Subcutaneous abdominal adipose tissue (tissue), 5 donors: Measurements from ENCODE around the gene EPG5.

Experiments
- H3K27ac ChIP-seq: one replicate; pipeline ENCODE4 v1.7.0; 2013; ENCODE audit warnings: low read depth, mild to moderate bottlenecking, inconsistent platforms, low read length, moderate library complexity
- H3K27me3 ChIP-seq, 5 donors: one replicate each; pipeline ENCODE4 v1.7.0; 2013; ENCODE audit warnings: low read length in 5 of 5, inconsistent platforms in 1 of 5; ENCODE audit not compliant: control insufficient read depth in 5 of 5, insufficient read depth in 4 of 5
- H3K36me3 ChIP-seq, 5 donors: one replicate each; pipeline ENCODE4 v1.7.0; 2013; ENCODE audit warnings: low read length in 5 of 5; ENCODE audit not compliant: control insufficient read depth in 5 of 5, insufficient read depth in 5 of 5
- H3K4me1 ChIP-seq, 5 donors: one replicate each; pipeline ENCODE4 v1.7.0; 2013; ENCODE audit warnings: low read length in 5 of 5, mild to moderate bottlenecking in 3 of 5, moderate library complexity in 1 of 5; ENCODE audit not compliant: control insufficient read depth in 5 of 5, insufficient read depth in 5 of 5
- H3K4me3 ChIP-seq, 5 donors: one replicate each; pipeline ENCODE4 v1.7.0; 2013; ENCODE audit warnings: low read length in 5 of 5, low read depth in 1 of 5
- H3K9ac ChIP-seq, 5 donors: one replicate each; pipeline ENCODE4 v1.7.0; 2013; ENCODE audit warnings: low read length in 5 of 5, mild to moderate bottlenecking in 4 of 5, moderate library complexity in 3 of 5
- H3K9me3 ChIP-seq, 5 donors: one replicate each; pipeline ENCODE4 v1.7.0; 2013; ENCODE audit warnings: low read length in 5 of 5; ENCODE audit not compliant: control insufficient read depth in 5 of 5
- donor health status: healthy.
- donor health status: healthy.
- donor health status: healthy.
- donor health status: healthy.
- donor health status: healthy.

Gene EPG5, protein sequence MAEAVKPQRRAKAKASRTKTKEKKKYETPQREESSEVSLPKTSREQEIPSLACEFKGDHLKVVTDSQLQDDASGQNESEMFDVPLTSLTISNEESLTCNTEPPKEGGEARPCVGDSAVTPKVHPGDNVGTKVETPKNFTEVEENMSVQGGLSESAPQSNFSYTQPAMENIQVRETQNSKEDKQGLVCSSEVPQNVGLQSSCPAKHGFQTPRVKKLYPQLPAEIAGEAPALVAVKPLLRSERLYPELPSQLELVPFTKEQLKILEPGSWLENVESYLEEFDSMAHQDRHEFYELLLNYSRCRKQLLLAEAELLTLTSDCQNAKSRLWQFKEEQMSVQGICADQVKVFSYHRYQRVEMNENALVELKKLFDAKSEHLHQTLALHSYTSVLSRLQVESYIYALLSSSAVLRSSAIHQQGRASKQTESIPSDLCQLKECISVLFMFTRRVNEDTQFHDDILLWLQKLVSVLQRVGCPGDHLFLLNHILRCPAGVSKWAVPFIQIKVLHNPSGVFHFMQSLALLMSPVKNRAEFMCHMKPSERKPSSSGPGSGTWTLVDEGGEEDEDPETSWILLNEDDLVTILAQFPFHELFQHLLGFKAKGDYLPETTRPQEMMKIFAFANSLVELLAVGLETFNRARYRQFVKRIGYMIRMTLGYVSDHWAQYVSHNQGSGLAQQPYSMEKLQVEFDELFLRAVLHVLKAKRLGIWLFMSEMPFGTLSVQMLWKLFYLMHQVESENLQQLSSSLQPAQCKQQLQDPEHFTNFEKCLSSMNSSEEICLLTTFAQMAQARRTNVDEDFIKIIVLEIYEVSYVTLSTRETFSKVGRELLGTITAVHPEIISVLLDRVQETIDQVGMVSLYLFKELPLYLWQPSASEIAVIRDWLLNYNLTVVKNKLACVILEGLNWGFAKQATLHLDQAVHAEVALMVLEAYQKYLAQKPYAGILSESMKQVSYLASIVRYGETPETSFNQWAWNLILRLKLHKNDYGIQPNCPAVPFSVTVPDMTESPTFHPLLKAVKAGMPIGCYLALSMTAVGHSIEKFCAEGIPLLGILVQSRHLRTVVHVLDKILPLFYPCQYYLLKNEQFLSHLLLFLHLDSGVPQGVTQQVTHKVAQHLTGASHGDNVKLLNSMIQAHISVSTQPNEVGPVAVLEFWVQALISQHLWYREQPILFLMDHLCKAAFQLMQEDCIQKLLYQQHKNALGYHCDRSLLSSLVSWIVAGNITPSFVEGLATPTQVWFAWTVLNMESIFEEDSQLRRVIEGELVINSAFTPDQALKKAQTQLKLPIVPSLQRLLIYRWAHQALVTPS (N-terminal part only)

DNA sequence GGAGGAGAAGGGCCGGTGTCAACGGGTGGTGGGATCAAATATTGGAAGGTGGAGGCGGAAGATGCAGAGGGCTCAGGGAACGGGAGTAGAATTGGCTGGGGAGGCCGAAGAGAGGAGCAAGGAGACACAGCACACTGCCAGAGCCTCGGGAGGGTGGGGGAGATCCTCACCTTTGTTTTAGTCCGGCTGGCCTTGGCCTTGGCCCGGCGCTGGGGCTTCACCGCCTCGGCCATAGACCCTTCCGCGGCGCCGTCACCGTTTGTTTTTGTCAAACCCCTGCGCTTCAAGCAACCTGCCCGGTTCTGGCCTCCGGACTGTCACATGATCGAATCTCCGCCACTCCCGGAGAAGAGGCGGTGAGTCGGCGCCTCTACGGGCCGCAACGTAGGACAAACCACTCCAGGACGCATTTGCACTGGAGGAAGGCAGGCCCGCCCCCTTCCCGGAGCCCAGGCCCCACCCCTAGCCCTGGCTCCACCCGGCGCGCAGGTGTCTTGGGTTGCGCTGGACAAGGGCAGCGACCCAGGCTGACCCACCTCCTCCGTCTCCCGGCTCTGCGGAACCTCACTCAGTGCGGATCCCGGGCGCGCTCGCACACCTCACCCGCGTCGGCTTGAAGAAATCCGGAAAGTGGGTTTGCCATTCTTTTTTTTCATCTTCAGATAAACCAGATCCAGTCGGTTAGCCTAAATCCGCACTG lies at the start of gene EPG5:
EPG5 (minus strand) TSS at position 323 of the 700 bp plus-strand sequence; CDS start at position 233, 90 bp downstream.
- Histone ChIP-seq H3K27ac (peak within 1 kb of the TSS; percentile 80), H3K4me1 (peaks cover 0 to 21% (median 16%) of the 10 kb centered on the region in 5 donors), H3K9ac (peak within 1 kb of the TSS; percentile 95 to 99 (median 97)), H3K9me3 (no peaks in the 10 kb centered on the region), H3K4me3 (peak within 1 kb of the TSS; percentile 86 to 99 (median 97)), H3K36me3 (no peaks in the 10 kb centered on the region), H3K27me3 (no peaks in the 10 kb centered on the region)

DNA sequence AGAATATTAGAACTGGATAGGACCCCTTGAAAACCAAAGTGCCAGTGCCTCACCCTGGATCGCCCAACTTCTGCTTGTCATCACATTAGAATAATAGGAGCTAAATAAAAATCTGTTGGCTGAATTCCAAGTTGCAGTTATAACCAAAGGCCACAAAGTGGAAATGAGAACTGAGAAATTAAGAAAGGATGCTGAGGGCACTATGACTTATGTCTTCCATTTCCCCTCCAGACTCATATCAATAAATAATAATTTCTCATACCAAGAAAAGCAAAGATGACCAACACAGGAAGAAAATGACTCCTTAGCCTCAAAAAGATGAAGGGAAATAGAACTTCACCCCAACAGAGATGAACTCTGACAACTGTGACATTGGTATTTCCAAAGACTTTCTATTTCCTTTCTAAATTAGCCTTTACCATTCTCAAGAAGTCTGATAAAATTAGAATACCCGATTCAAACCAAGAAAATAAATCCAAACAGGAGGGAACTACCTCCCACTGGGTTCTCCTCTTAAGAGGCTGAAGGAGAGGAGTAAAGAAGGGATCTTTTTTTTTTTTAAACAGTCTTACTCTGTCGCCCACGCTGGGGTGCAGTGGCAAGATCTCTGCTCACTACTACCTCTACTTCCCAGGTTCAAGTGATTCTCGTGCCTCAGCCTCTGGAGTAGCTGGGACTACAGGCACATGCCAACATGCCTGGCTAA lies 46.5 kb upstream of the EPG5 start:
- no peak overlapping the region for H3K9ac ChIP-seq
- H3K9me3 ChIP-seq = no peaks in the 10 kb centered on the region
- no peaks in the 10 kb centered on the region for H3K27me3 ChIP-seq
- peaks cover 0 to 13% (median 5%) of the 10 kb centered on the region in 5 donors for H3K4me1 ChIP-seq
- H3K4me3 ChIP-seq = no peak overlapping the region
- no peak overlapping the region for H3K27ac ChIP-seq
- peaks cover 0 to 8% (median 0%) of the 10 kb centered on the region in 5 donors for H3K36me3 ChIP-seq

DNA sequence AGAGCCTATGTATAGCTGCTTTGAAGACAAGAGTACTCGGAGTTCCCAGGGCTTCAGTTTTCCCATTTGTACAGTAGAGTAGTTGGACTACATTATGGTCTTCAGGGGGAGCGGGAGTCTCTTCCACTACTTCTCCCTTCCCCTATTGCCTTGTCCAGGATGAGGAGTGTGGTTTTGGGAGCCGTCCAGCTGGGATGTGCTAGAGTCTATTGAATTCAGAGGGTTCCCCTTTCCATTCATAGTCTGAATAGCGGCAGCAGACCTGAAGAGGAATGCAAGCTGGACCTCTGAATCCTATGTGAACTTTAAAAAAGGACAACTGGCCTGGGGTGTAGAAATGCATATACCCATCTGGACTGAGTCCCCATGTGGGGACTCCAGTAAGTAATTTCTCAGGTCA lies 43.5 kb upstream of the EPG5 start:
- Histone ChIP-seq H3K4me3 (no peak overlapping the region), H3K4me1 (peaks cover 0 to 17% (median 5%) of the 10 kb centered on the region in 5 donors), H3K9me3 (no peaks in the 10 kb centered on the region), H3K36me3 (peaks cover 0 to 8% (median 0%) of the 10 kb centered on the region in 5 donors), H3K27ac (no peak overlapping the region), H3K27me3 (no peaks in the 10 kb centered on the region), H3K9ac (no peak overlapping the region)

DNA sequence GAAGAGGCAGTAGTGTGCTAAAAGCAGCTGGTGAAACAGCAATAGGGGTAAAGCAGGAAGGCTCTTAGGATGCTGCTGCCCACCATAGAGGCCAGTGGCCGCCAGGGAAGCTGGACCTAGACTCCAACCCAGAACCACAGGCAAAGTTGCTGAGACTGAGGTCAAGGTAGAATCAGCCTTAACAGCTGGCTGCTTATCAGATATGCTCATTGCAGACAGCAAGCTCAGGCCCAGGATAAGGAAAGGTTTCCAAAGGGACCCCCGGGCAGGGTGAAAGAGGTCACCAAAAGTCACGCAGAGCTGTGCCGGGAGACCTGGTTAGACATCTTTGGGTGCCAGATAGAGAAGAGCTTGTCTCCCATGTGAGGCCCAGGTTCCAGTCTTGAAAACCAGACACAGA lies 42.9 kb upstream of the EPG5 start:
- no peaks in the 10 kb centered on the region for H3K27me3 ChIP-seq
- H3K4me3 ChIP-seq = no peak overlapping the region
- H3K36me3 ChIP-seq = peaks cover 0 to 4% (median 0%) of the 10 kb centered on the region in 5 donors
- H3K4me1 ChIP-seq = peaks cover 0 to 17% (median 5%) of the 10 kb centered on the region in 5 donors
- no peak overlapping the region for H3K27ac ChIP-seq
- no peaks in the 10 kb centered on the region for H3K9me3 ChIP-seq
- H3K9ac ChIP-seq = no peak overlapping the region

DNA sequence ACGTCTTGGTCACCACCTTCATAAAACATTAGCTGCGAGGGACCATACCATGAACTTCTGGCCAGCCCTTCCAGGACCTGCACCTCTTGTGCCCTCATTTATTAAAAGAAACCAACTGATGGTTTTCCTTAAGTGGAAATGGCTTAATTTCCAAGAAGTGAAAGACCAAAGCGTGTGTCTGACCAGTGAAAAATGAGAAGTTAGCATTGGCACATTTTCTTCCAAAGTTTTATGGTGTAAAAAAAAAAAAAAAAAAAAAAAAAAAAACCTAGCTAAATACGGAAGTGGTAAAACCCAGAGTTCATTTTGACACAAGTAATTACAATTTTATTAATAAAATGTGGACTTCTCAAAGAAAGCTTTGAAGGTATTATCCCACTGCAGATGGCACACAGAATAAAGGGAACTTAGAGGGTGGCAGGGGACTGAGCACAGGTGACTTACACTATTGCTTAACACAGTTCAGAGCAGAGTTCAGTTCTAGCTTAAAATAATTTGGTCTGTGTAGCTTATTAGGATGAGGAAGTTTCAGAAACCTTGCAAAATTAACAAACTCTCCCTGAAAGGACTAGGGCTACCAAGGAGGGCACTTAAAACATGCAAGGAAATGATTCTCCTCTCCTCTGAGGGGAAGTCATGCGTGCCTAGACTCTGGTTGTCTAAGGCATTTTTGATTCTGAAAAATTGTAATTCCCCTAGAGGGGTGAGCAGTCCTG lies 42.2 kb upstream of the EPG5 start:
- H3K36me3 ChIP-seq = no peaks in the 10 kb centered on the region
- H3K4me3 ChIP-seq = no peak overlapping the region
- no peak overlapping the region for H3K27ac ChIP-seq
- no peaks in the 10 kb centered on the region for H3K27me3 ChIP-seq
- H3K4me1 ChIP-seq = peaks cover 0 to 17% (median 5%) of the 10 kb centered on the region in 5 donors
- no peaks in the 10 kb centered on the region for H3K9me3 ChIP-seq
- H3K9ac ChIP-seq = no peak overlapping the region

DNA sequence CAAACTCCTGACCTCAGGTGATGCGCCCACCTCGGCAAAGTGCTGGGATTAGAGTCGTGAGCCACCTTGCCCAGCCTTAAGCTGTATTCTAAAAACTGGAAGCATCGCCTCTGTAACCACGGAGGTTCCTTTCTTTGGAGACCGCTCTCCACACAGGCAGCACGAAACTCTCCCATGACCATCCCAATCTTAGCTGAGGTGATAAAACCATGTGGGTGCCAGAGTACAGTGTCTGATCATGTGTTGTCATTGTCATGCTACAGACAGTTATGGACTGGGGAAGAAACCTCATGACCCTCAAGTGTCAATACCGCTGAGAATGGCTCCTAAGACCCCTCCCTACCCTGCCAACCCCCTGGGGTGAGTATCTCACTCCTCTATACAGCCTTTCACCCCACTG lies 41.4 kb upstream of the EPG5 start:
- H3K36me3 ChIP-seq = no peaks in the 10 kb centered on the region
- no peak overlapping the region for H3K27ac ChIP-seq
- H3K9ac ChIP-seq = no peak overlapping the region
- H3K9me3 ChIP-seq = no peaks in the 10 kb centered on the region
- H3K27me3 ChIP-seq = no peaks in the 10 kb centered on the region
- no peak overlapping the region for H3K4me3 ChIP-seq
- H3K4me1 ChIP-seq = peaks cover 0 to 17% (median 5%) of the 10 kb centered on the region in 5 donors

DNA sequence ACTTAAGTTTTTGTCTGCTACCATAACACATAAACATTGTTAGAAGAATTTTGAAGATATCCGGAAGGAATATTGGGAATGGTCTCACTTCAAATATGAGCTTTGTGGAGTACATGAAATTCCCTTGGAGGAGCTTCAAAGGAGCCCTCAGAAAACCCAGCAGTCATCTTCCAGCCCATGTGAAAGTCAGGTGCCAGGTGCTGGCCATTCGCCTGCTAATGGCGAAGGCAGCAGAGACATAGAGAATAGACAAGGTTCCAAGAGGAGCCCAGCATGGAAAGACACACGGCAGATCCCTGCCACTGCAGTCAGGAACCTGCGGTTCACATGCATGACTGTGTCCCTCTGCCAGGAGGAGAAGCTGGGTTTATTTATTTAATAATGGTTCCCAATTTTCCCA lies 40.0 kb upstream of the EPG5 start:
- Histone ChIP-seq H3K27ac (no peak overlapping the region), H3K27me3 (no peaks in the 10 kb centered on the region), H3K4me3 (no peak overlapping the region), H3K4me1 (peaks cover 0 to 17% (median 5%) of the 10 kb centered on the region in 5 donors), H3K9ac (no peak overlapping the region), H3K9me3 (no peaks in the 10 kb centered on the region), H3K36me3 (no peaks in the 10 kb centered on the region)

DNA sequence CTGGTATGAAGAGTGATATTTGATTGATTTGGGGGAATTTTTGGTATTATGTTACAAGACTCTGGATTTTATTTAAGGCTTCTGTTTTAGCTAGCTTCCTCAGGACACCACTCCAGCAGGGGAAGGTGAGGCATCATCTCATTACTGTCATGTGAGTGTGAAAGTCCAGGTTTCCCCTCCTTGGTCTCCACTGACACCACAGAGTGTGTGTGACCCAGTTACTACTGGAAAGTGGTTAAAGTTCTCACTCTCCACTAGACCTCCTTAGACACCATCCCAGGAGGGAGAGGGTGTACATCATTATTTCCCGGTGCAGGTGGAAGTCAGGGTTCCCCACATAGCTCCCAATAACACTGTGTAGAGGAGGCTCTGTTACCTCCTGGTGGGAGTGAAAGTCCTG lies 35.8 kb upstream of the EPG5 start:
- no peak overlapping the region for H3K9ac ChIP-seq
- no peaks in the 10 kb centered on the region for H3K27me3 ChIP-seq
- no peaks in the 10 kb centered on the region for H3K4me1 ChIP-seq
- H3K27ac ChIP-seq = no peak overlapping the region
- H3K9me3 ChIP-seq = peaks cover 0 to 3% (median 0%) of the 10 kb centered on the region in 5 donors
- H3K36me3 ChIP-seq = no peaks in the 10 kb centered on the region
- H3K4me3 ChIP-seq = no peak overlapping the region
